ENCODE results near the gene WASHC3. TPM values are rescaled to one million over a fixed set of nuclear protein-coding genes. Genes with fewer than 3 reads are reported as not detected.

WASHC3 gene
- total RNA-seq, 1 experiment from 2014 or later = 24.9 TPM

GRCh38 chr12:102053062-102053349 is 8.8 kb downstream of the WASHC3 start:
- POLR2A ChIA-PET (ENCODE audit: unreplicated experiment) = no interaction called here
- H3K9me3 ChIP-seq (ENCODE audit: low read length) = no peaks in the 10 kb centered on the region
- H3K4me2 ChIP-seq (ENCODE audit: low read length) = no peak overlapping the region
- no peak overlapping the region for H3K27ac ChIP-seq (ENCODE audit: low read length)
- no peaks in the 10 kb centered on the region for H3K4me1 ChIP-seq (ENCODE audit: insufficient read depth, low read length)
- ATAC-seq = no peak
- no peak overlapping the region for H3K4me3 ChIP-seq (ENCODE audit: low read length)
- no TSS peak for BruUV-seq (replicated peaks)
- TF ChIP-seq EZH2 (IDR thresholded peaks at IDR 0.05; ENCODE audit: low read length, unreplicated experiment) (no peak), CTCF (conservative IDR thresholded peaks at IDR 0.05; ENCODE audit: low read depth, low read length) (no peak), EZH2phosphoT487 (IDR thresholded peaks at IDR 0.05; ENCODE audit: borderline replicate concordance, low read length) (no peak)
- no peaks in the 10 kb centered on the region for H3K79me2 ChIP-seq (ENCODE audit: low read length)
- H3K9me2 ChIP-seq (replicated peaks; ENCODE audit: low read length) = no peaks in the 10 kb centered on the region
- no peak overlapping the region for H2AFZ ChIP-seq (ENCODE audit: low read length)
- no peaks in the 10 kb centered on the region for H3F3A ChIP-seq (ENCODE audit: low read length, unreplicated experiment)
- H3K9ac ChIP-seq (ENCODE audit: low read length) = no peak overlapping the region
- no peaks in the 10 kb centered on the region for H4K20me1 ChIP-seq (ENCODE audit: low read length)
- no peaks in the 10 kb centered on the region for H3K27me3 ChIP-seq (ENCODE audit: low read length)
- H3K36me3 ChIP-seq (ENCODE audit: low read depth, low read length) = no peaks in the 10 kb centered on the region
- CTCF ChIA-PET = no interaction called here
- intact Hi-C loops (cut with micrococcal nuclease) = no loop called here
- DNase-seq = no peak

- Histone ChIP-seq H3K27ac (ENCODE audit: low read length) (no peak overlapping the region), H3F3A (ENCODE audit: low read length, unreplicated experiment) (no peaks in the 10 kb centered on the region), H3K4me1 (ENCODE audit: insufficient read depth, low read length) (no peaks in the 10 kb centered on the region), H3K79me2 (ENCODE audit: low read length) (no peaks in the 10 kb centered on the region), H3K4me3 (ENCODE audit: low read length) (no peak overlapping the region), H3K9ac (ENCODE audit: low read length) (no peak overlapping the region), H3K27me3 (ENCODE audit: low read length) (no peaks in the 10 kb centered on the region), H3K9me2 (replicated peaks; ENCODE audit: low read length) (no peaks in the 10 kb centered on the region), H4K20me1 (ENCODE audit: low read length) (no peaks in the 10 kb centered on the region), H3K36me3 (ENCODE audit: low read depth, low read length) (no peaks in the 10 kb centered on the region), H3K9me3 (ENCODE audit: low read length) (no peaks in the 10 kb centered on the region), H2AFZ (ENCODE audit: low read length) (no peak overlapping the region), H3K4me2 (ENCODE audit: low read length) (no peak overlapping the region)
- DNase-seq (no peak), ATAC-seq (no peak)
- no TSS peak for BruUV-seq (replicated peaks)
- TF ChIP-seq EZH2 (IDR thresholded peaks at IDR 0.05; ENCODE audit: low read length, unreplicated experiment) = no peak
- no peak for TF ChIP-seq CTCF (conservative IDR thresholded peaks at IDR 0.05; ENCODE audit: low read depth, low read length)
- no peak for TF ChIP-seq EZH2phosphoT487 (IDR thresholded peaks at IDR 0.05; ENCODE audit: borderline replicate concordance, low read length)
- POLR2A ChIA-PET (ENCODE audit: unreplicated experiment) = no interaction called here
- intact Hi-C loops (cut with micrococcal nuclease) = no loop called here
- CTCF ChIA-PET = no interaction called here
Observed at GRCh38 chr12:102052192-102053061, 9.4 kb downstream of the WASHC3 start.

- no peak for ATAC-seq
- Histone ChIP-seq H2AFZ (ENCODE audit: low read length) (no peak overlapping the region), H3K4me1 (ENCODE audit: insufficient read depth, low read length) (no peaks in the 10 kb centered on the region), H3K79me2 (ENCODE audit: low read length) (no peaks in the 10 kb centered on the region), H3K9me3 (ENCODE audit: low read length) (no peaks in the 10 kb centered on the region), H3F3A (ENCODE audit: low read length, unreplicated experiment) (no peaks in the 10 kb centered on the region), H3K4me2 (ENCODE audit: low read length) (no peak overlapping the region), H3K36me3 (ENCODE audit: low read depth, low read length) (no peaks in the 10 kb centered on the region), H3K4me3 (ENCODE audit: low read length) (no peak overlapping the region), H3K9ac (ENCODE audit: low read length) (no peak overlapping the region), H3K27ac (ENCODE audit: low read length) (no peak overlapping the region), H3K27me3 (ENCODE audit: low read length) (no peaks in the 10 kb centered on the region), H3K9me2 (replicated peaks; ENCODE audit: low read length) (no peaks in the 10 kb centered on the region), H4K20me1 (ENCODE audit: low read length) (no peaks in the 10 kb centered on the region)
- POLR2A ChIA-PET (ENCODE audit: unreplicated experiment) = no interaction called here
- CTCF ChIA-PET = no interaction called here
- no TSS peak for BruUV-seq (replicated peaks)
- DNase-seq = no peak
- intact Hi-C loops (cut with micrococcal nuclease) = no loop called here
- TF ChIP-seq EZH2phosphoT487 (IDR thresholded peaks at IDR 0.05; ENCODE audit: borderline replicate concordance, low read length) (no peak), EZH2 (IDR thresholded peaks at IDR 0.05; ENCODE audit: low read length, unreplicated experiment) (no peak), CTCF (conservative IDR thresholded peaks at IDR 0.05; ENCODE audit: low read depth, low read length) (no peak)
Observed at GRCh38 chr12:102051431-102051965, 10.3 kb downstream of the WASHC3 start.
